Activated naive CD8-positive, alpha-beta T cell (primary cell): Measurements from ENCODE around the gene SMTNL1.

Experiments used
- H3K27ac Mint-ChIP-seq: one replicate; pipeline ENCODE4 v1.8.0; 2021; ENCODE audit warnings: mixed read lengths
- H3K27me3 Mint-ChIP-seq: one replicate; pipeline ENCODE4 v1.8.0; 2021; ENCODE audit warnings: mixed read lengths
- H3K36me3 Mint-ChIP-seq: one replicate; pipeline ENCODE4 v1.8.0; 2021; ENCODE audit warnings: mixed read lengths
- H3K4me1 Mint-ChIP-seq: one replicate; pipeline ENCODE4 v1.8.0; 2021; ENCODE audit warnings: low read depth, mixed read lengths
- H3K4me3 Mint-ChIP-seq: one replicate; pipeline ENCODE4 v1.8.0; 2021; ENCODE audit warnings: mild to moderate bottlenecking, mixed read lengths
- H3K9me3 Mint-ChIP-seq: one replicate; pipeline ENCODE4 v1.8.0; 2021; ENCODE audit warnings: low read depth, mixed read lengths

The SMTNL1 gene

GRCh38 chr11:57536947-57537619 lies at the start of gene SMTNL1:
TSS of gene SMTNL1 (plus strand) at chr11:57537595. CDS start at chr11:57542643, 5,048 bp downstream.
- Mint-ChIP-seq H3K36me3 (peaks cover 2% of the 10 kb centered on the region), H3K9me3 (no peaks in the 10 kb centered on the region), H3K27ac (peak within 1 kb of the TSS; percentile 16), H3K4me3 (no peak within 1 kb of the TSS), H3K4me1 (no peaks in the 10 kb centered on the region), H3K27me3 (no peaks in the 10 kb centered on the region)

GRCh38 chr11:57487920-57488659 lies 49.3 kb upstream of the SMTNL1 start:
- no peak overlapping the region for H3K27ac Mint-ChIP-seq
- no peak overlapping the region for H3K4me3 Mint-ChIP-seq
- H3K36me3 Mint-ChIP-seq: peaks cover 34% of the 10 kb centered on the region
- peaks cover 3% of the 10 kb centered on the region for H3K4me1 Mint-ChIP-seq
- H3K9me3 Mint-ChIP-seq: no peaks in the 10 kb centered on the region
- H3K27me3 Mint-ChIP-seq: peaks cover 6% of the 10 kb centered on the region

- peaks cover 8% of the 10 kb centered on the region for H3K4me1 Mint-ChIP-seq
- H3K27ac Mint-ChIP-seq: no peak overlapping the region
- no peak overlapping the region for H3K4me3 Mint-ChIP-seq
- H3K36me3 Mint-ChIP-seq: peaks cover 28% of the 10 kb centered on the region
- peaks cover 6% of the 10 kb centered on the region for H3K27me3 Mint-ChIP-seq
- no peaks in the 10 kb centered on the region for H3K9me3 Mint-ChIP-seq
Measured at GRCh38 chr11:57490456-57491248, 46.7 kb upstream of the SMTNL1 start.

- Mint-ChIP-seq H3K36me3 (peaks cover 26% of the 10 kb centered on the region), H3K27ac (no peak overlapping the region), H3K9me3 (no peaks in the 10 kb centered on the region), H3K4me1 (peaks cover 8% of the 10 kb centered on the region), H3K27me3 (peaks cover 6% of the 10 kb centered on the region), H3K4me3 (no peak overlapping the region)
Measured at GRCh38 chr11:57491371-57492061, 45.9 kb upstream of the SMTNL1 start.

- Mint-ChIP-seq H3K4me1 (peaks cover 8% of the 10 kb centered on the region), H3K36me3 (peaks cover 13% of the 10 kb centered on the region), H3K27me3 (peaks cover under 1% of the 10 kb centered on the region), H3K27ac (peak overlapping the region; percentile 88), H3K9me3 (no peaks in the 10 kb centered on the region), H3K4me3 (no peak overlapping the region)
Measured at GRCh38 chr11:57493507-57494503, 43.6 kb upstream of the SMTNL1 start.

- Mint-ChIP-seq H3K36me3 (peaks cover 7% of the 10 kb centered on the region), H3K27me3 (no peaks in the 10 kb centered on the region), H3K27ac (no peak overlapping the region)
Measured at GRCh38 chr11:57496109-57496820, 41.1 kb upstream of the SMTNL1 start.

GRCh38 chr11:57497303-57498247 lies 39.8 kb upstream of the SMTNL1 start:
- no peak overlapping the region for H3K27ac Mint-ChIP-seq
- H3K27me3 Mint-ChIP-seq: no peaks in the 10 kb centered on the region
- H3K9me3 Mint-ChIP-seq: no peaks in the 10 kb centered on the region
- H3K36me3 Mint-ChIP-seq: peaks cover 7% of the 10 kb centered on the region
- peaks cover 14% of the 10 kb centered on the region for H3K4me1 Mint-ChIP-seq
- H3K4me3 Mint-ChIP-seq: no peak overlapping the region

More at GRCh38 chr11:57496109-57496820, 41.1 kb upstream of the SMTNL1 start:
- no peaks in the 10 kb centered on the region for H3K9me3 Mint-ChIP-seq
- H3K4me1 Mint-ChIP-seq: peaks cover 14% of the 10 kb centered on the region
- no peak overlapping the region for H3K4me3 Mint-ChIP-seq

- Mint-ChIP-seq H3K4me1 (peaks cover 12% of the 10 kb centered on the region), H3K9me3 (no peaks in the 10 kb centered on the region), H3K4me3 (no peak overlapping the region), H3K27me3 (no peaks in the 10 kb centered on the region), H3K36me3 (peaks cover 7% of the 10 kb centered on the region), H3K27ac (no peak overlapping the region)
Measured at GRCh38 chr11:57498540-57498939, 38.9 kb upstream of the SMTNL1 start.

- H3K4me3 Mint-ChIP-seq: no peak overlapping the region
- H3K4me1 Mint-ChIP-seq: peaks cover 6% of the 10 kb centered on the region
- H3K36me3 Mint-ChIP-seq: peaks cover 10% of the 10 kb centered on the region
- no peaks in the 10 kb centered on the region for H3K9me3 Mint-ChIP-seq
- H3K27ac Mint-ChIP-seq: no peak overlapping the region
- no peaks in the 10 kb centered on the region for H3K27me3 Mint-ChIP-seq
Measured at GRCh38 chr11:57499413-57499982, 37.9 kb upstream of the SMTNL1 start.

GRCh38 chr11:57499983-57500461 lies 37.4 kb upstream of the SMTNL1 start:
- H3K36me3 Mint-ChIP-seq: peaks cover 10% of the 10 kb centered on the region
- no peak overlapping the region for H3K27ac Mint-ChIP-seq
- H3K27me3 Mint-ChIP-seq: no peaks in the 10 kb centered on the region

GRCh38 chr11:57500515-57500914 lies 36.9 kb upstream of the SMTNL1 start:
- H3K9me3 Mint-ChIP-seq: no peaks in the 10 kb centered on the region
- H3K27ac Mint-ChIP-seq: no peak overlapping the region
- H3K36me3 Mint-ChIP-seq: peaks cover 10% of the 10 kb centered on the region
- H3K27me3 Mint-ChIP-seq: no peaks in the 10 kb centered on the region
- peaks cover 6% of the 10 kb centered on the region for H3K4me1 Mint-ChIP-seq
- H3K4me3 Mint-ChIP-seq: no peak overlapping the region

More at GRCh38 chr11:57499983-57500461, 37.4 kb upstream of the SMTNL1 start:
- H3K4me1 Mint-ChIP-seq: peaks cover 6% of the 10 kb centered on the region
- H3K9me3 Mint-ChIP-seq: no peaks in the 10 kb centered on the region
- no peak overlapping the region for H3K4me3 Mint-ChIP-seq

GRCh38 chr11:57500926-57501325 lies 36.5 kb upstream of the SMTNL1 start:
- Mint-ChIP-seq H3K27me3 (no peaks in the 10 kb centered on the region), H3K4me1 (peaks cover 6% of the 10 kb centered on the region), H3K9me3 (no peaks in the 10 kb centered on the region), H3K36me3 (peaks cover 10% of the 10 kb centered on the region), H3K4me3 (no peak overlapping the region), H3K27ac (no peak overlapping the region)
